Myocyte (in vitro differentiated cells): ENCODE results near the gene XRN2. TPM values are rescaled to one million over a fixed set of nuclear protein-coding genes. Genes with fewer than 3 reads are reported as not detected.

Experiments
- DNase-seq: peaks from one replicate; pipeline ENCODE4 v3.0.0-alpha.2; 2012; ENCODE audit warnings: low read depth
- total RNA-seq: library from RNA; depleted of rRNA; stranded (reverse); fragments of >200 nt; gene quantifications from 2 replicates; pipeline ENCODE4 v1.2.3, GENCODE V29; 2014

Gene XRN2
- total RNA-seq, 1 donor from 2014 or later: 91.1 TPM

DNA sequence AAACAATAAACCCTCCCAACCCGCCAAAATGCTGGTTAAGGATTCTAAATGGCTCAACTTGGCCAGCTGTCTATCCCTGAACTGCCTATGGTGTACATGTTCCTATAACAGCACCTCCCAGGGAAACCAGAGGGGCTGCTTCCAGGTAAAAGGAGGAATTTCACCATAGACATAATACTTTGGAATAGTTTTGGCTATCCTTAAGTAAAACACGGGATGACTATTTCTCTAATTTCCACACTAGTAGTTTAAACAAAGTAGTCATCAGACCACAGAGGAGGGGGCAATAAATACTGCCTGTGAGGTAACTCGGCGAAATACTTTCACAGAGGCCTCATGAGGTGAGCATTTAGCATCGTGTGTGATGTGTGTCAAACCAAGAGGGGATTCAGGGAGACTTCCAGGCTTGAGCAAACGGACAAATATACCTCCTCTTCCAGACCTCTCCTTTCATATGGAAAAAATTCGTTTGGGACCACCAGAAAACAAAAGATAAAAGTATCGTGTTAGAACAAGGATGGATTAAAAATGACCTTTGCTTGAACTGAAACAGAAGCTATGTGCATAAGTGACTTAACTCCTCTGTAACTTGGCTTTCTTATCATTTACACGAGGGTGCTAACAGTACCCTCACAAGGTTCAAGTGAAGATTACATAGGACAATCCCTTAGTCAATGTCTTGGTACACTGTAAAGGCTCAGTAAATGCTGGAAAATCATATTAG, 1.0 kb upstream of the XRN2 start:
- DNase-seq: no peak

DNA sequence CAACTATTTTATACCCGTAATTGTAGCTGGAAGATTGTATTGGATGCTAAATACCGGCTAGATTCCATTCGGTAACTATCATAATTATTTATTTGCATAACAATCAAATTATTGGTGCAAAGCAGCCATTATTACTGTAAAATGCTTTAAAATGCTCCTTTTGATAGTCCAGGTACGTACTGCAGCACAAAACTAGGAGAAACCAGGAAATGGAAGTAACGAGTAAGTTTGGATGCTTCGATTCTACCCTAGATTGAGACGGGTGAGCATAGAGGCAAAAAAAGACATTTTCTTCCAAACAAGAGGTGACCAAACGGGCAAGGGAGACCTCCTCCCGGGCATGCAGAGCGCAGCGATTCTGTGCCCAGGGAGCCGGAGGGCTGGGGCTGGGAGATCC, 469 bp upstream of the XRN2 start:
- DNase-seq: no peak

DNA sequence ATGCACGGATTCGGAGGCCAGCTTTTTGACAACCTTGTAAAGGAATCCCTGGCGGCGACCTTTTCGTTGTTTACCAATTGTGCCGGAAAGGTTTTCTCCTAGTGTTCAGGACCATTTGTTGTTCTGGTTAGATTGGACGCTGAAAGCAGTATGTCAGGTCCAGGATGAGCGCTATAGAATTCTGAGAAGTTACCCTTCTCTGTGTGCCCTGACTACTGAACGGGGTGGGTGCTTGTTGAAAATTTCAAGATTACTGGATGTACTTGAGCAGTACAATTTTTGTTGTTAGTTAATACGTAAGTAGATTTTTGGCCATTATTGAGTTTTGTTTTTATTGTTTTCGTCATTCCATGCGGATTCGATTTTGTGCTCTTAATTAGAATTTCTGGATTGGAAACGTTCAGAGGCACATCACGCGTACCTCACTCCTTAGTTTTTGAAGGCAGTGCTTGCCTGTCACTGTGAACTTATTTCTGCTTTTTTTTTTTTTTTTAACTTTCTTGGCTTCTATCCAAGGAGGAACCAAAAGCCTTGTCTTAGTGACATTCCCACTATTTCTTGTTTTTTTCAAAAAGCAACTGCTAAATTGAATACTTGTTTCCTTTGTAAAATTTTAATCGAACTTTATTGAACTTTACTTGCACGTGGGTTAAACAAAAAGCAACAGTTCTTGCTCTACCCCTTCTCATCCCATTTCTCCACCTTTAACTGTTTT, 898 bp downstream of the XRN2 start:
- peak; percentile 28 for DNase-seq

DNA sequence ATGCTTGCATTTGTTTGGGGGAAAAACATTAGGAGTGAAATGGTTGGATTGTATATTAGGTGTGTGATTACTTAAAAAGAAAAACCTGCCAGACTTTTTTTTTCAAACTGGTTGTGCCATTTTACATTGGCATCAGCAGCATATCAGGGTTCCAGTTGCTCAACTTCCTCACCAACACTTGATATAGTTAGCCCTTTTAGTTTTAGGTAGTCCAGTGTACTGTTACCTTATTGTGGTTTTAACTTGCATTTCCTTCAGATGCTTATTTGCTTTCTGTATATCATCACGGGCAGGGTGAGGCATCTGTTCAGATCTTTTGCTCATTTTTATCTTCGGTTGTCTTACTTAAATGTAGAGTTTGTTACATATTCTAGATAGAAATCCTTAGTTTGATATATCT, 5.2 kb downstream of the XRN2 start:
- no peak for DNase-seq

DNA sequence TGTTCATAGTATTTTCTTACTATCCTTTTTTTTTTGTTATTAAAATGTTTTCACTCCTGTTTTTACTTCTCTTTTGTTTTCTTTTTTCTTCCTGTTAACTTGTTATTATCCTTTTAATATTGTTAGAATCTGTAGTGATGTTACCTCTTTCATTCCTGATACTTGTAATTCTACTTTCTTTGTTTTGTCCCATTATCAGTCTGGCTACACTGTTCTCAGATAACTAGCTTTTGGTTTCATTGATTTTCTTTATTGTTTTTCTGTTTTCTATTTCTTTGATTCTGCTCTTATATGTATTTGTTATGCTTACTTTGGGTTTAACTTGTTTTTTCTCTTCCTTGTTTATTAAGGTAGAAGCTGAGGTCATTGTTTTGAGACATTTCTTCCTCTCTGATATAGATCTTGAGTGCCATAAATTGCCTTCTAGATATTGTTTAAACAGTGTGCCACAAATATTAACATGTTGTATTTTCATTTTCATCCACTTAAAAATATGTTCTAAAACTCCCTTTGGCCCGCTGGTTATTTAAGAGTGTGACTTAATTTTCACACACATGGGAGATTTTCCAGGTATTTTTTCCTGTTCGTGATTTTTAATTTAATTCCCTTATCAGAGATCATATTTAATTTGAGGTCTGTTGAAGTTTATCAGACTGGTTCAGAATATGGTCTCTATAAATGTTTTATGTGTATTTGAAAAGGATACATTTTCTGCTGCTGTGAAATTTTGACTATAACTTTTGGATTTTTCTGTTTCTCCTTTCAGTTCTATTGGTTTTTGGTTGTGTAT, 6.7 kb downstream of the XRN2 start:
- DNase-seq: no peak

DNA sequence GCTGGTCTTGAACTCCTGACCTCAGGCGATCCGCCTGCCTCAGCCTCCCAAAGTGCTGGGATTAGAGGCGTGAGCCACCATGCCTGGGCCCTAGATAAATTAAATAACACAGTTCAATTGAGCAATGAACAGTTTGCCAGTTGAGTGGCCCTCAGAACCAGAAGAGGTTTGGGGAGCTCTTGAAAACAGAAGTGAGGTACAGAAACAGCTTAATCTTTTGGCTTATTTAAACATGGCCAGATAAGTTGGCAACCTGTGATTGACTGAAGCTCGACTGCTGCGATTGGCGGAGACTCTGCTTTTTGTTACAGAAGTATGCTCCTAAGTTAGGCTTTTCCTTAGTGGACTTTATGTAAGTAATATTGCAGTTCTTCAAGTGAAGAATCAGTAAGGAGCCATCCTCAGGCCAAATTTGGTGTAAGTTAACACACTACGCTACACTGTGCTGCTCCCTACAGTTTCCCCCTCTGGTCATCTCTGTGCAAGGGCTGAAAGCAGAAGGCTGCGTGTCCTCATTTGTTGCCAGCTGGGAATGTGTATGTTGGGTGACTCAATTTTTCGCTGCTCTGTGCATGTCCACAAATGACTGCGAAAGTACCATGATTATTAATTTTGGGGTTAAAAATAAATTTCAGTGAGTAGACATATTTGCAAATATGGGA, 9.8 kb downstream of the XRN2 start:
- DNase-seq: no peak

DNA sequence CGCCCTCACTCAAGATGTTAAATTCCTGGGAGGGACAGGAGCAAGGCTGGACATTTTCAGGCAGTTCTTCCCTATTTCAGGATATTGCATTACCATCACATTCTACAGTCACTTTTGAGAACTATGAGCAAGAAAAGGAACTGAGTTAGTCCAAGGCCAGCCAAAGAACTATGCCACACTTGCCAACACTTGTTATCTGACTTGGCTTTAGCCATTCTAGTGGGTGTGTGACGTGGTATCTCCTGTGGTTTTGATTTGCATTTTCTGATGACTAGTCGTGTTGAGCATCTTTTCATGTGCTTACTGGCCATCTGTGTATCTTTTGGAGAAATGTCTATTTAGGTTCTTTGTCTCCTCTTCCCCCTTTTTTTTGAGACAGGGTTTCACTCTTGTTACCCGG, 12.0 kb downstream of the XRN2 start:
- peak; percentile 69 for DNase-seq

DNA sequence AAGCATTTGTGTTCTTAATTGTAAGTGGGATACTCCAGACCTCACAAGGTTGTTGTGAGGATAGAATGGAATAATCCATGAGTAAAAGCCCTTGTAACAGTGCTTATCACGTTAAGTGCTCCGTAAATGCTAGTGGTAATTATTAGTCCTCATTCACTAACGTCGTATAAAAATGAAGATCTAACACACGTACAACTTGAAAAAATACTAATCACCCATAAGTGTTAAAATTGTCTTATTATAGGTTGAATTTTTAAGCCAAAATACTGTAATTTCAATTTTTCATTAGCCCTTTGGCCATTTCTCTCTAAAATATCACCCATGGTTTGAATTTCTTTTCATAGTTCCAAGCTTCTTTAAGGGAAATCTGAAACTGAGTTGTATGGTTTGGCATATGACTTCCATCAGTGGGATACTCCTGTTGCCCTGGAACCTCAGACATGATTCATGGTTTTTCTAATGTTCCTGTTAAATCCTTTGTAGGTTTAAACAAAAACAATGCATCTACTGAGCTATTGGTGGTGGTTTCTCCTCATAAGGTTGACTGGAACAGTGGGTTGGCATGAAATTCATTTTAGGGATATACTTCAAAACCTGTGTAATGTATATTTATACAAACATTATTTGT, 19.1 kb downstream of the XRN2 start:
- no peak for DNase-seq

DNA sequence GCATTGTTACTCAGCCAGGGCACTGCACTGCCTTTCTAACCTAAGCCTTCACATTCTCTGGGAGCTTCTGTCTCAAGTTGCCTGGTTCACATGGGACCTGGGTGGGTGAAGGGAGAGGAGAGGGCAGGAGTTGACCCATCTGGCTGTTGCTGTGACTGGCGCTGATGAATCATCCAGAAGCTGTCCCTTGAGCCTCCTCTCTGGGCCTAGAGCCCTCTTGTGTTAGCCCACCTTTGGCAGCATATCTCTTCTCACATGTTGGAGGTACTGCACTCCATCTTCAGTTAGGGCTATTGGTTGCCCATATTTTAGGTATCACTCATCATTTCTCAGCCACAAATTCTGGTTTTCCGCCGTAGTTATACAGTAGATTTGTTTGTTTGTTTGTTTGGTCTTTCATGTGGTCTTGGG, 19.8 kb downstream of the XRN2 start:
- DNase-seq: peak; percentile 22

DNA sequence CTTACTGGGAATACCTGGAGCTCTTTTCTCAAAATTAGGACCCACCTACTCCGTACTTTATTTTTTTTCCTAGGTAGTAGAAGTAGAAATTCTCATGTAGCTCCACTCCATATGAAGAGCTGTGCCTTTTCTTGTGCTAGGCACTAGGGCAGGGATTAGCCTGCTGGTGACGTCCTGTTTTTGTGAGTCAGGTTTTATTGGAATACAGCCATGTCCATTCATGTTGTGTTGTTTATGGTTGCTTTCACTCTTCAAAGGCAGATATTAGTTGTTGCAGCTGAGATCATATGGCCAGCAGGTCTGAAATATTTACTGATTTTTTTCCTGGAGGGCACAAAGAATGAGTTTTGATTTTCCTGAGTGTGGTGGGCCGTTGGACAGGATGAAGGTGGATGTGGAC, 20.5 kb downstream of the XRN2 start:
- DNase-seq: peak; percentile 47

DNA sequence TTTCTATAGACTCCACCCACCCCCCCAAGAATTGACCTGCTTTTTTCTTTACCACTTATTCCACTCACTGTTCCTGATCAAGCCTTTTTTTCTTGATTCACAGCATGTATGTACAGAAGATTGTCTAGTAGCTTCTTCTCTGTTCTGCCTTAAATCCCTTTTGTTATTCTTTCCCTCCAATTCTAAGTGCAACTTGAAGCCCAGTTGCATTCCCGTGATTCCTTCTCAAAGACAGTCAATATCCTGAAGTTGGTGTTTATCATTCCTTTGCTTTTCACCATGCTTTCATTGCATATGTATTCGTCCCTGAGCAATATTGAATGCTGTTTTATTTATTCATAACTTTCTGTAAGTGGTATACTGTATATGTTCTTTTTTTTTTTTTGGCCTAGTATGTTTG, 21.0 kb downstream of the XRN2 start:
- no peak for DNase-seq

DNA sequence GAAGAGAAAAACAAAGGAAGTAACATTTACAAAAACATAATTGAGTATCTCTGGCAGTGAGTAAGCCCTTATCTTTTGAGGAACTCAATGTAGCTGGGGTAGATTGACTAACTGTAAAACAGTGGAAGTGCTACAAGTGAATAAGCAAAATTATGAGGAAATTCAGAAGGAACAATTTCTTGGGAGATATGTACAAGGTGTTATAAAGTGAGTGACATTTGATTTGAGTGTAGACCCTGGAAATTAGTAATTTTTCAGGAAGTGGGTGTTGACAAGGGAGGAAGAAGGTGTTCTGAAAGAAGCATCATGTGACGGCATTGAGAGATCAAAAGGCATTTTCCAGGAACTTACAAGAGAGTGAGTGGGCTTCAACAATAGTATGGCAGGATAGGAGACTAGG, 22.2 kb downstream of the XRN2 start:
- no peak for DNase-seq

DNA sequence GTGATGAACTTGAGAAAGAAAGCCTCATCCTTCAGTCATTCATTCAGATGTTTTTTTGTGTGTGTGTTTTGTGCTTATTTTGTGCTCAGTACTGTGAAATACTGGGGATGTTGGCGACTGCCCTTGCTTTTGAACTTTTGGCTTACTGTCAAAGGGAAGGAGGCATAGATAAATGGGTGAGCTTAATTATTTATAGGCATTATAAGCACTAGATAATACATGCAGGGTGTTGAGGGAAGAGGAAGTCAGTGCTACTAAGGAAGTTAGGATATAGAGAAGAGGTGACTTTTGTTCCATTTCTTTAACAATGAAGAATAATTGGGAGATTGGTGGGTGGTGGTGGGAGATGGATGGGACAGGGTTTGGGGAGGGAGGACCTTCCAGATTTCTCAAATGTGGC, 23.6 kb downstream of the XRN2 start:
- no peak for DNase-seq

DNA sequence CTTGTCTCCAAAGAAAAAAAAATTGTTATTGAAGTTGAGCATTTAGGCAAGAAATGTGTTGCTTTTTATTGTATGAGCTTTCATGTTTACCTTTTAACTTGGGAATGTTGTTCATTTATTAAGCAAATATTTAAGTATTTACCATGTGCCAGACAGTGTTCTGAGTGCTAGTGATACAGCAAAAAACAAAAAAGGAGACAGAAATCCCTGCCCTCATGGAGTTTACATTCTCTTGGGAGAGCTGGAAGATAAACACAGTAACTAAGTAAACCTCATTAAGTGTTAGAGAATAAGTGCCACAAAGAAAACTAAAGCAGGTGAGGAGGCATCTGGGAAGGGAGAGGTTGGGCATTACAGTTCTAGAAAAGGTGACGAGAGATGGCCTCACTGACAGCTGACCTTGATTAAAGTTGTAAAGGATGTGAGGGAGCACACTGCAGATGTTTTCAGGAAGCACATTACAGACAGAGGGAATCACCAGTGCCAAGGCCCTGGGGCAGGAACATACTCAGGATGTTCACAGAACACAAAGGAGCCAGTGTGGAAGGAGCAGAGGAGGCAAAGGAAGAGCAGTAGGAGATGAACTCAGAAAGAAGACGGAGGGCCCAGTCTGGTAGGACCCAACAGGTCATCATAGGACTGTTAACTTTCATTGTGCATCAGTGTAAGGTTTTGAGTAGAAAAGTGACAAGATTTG, 33.5 kb downstream of the XRN2 start:
- DNase-seq: no peak

DNA sequence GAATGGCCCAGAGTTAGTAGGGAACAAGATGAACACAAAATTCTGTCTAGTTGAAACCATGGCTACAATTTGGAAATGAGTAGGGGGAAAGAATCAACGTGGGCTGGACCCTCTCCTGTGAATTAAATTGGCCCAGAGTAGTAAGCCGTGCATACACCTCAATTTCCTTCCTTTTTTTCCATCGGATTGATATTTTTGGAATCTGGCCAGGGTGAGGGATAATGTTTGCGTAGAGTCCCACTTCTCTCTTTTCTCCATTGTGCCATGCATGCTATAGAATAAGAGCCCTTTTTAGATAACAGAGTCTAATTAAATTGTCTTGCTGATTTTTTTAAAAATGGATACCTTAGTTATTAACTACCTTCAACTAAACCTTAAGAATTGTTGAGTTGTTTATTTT, 35.2 kb downstream of the XRN2 start:
- DNase-seq: no peak

DNA sequence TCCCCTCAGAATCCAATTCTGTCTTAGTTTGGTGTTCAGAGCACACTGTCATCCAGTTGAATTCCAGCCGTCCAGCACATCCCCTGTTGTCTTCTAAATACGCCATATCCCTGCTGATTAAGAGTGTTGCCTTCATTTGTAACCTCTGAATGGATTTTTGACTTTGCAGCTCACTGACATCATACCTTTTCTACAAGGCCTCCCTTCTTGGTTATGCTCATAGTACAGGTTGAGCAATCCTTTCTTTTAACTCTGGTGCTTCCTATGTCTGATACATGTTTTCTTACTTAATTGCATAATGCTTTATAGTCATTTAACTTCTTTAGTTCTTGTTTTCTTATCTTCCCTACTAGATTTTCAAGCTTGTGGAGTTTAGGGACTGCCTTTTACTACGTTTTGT, 36.4 kb downstream of the XRN2 start:
- DNase-seq: no peak

DNA sequence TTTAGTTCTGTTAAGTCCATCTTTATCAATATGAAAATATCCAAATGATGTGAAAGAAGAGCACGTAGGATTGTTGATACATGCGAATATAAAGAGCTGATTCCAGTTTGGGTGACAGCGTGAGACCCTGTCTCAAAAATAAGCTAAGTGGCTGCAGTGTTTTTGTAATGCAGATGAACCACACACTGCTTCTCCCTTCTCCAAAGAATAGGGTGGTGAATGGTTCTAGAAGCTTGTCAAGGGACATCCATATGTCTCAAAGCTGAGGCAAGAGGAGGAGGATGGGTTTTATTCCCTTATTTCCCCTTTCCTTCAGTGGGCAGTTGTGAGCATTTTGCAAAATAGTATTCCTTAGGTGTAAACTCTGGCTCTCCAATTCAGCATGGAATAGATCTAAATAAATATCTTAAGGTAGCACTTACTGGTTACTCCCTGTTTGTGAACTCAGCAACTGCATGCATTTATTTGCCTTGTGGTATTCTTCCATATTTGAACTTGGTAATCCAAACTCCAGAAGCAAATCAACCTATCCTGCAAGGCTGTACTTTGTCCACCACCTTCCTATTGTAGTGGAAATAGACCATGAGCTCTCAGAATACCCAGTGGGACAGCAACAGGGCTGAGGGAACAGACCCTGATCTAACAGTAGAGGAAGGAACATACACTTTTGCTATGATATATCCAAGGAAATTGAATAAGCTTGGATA, 38.0 kb downstream of the XRN2 start:
- DNase-seq: no peak

DNA sequence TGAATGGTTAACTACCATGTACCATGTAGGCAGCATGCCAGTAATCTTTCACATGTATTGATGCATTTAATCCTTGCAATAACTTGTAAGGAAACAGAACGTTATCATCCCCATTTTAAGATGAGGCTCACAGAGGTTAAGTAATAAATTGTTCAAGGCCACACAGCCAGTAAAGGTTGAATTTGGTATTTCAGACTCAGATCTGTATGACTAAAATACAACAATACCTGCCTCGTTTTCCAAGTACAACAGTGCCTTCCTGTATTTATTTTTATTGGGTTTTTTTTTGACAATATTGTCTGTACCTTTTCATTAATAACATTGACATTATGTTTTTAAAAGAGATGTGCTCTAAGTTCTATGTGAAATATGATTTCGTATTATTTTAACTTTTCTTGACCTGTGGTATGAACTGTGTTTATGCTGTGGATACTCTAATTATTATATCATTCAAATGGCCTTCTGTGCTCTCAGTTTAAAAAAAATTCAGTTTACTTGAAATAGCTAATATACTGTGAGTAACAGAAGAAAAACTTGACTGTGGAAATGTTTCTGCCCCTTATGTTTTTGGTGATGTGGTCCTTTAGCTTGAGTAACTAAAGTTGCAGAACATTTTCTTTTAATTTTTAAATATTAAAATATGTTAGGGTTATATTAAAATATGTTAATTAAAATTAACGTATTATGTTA, 39.7 kb downstream of the XRN2 start:
- no peak for DNase-seq

DNA sequence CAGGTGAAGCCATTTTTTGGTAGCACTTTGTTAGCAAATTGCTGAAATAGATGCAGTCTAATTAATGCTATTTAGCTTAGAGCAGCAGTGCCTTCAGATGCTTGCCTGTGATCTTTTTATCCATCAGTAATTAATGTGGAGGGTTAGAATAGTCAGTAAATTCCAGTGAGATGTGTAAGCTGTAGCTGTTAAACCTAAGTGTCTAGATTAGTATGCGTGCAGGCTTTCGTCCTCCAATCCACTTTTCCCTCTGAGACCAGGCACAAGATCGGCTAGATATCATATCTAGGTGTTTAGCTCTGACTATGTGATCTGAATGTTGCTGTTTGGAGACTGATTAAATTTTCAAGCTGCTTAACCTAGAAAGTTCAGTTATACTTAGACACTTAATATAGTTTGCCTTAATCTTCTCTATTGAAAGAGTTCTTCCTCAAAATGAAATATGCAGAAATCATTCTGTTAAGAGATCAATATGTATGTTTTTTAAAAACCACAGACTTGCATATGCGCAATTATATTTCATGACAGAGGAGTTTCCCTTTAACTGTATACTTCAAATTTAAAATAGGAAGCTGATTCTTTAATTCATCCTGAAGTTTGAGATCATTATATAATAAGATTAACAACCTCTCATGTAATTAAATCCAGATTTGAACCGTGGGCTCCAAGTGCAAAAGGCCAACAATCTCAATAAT, 41.2 kb downstream of the XRN2 start:
- no peak for DNase-seq
